NCI-H2227 (cell line): ENCODE measurements around the gene PARVG.
"Not testable (repeated sequence)": the region's sequence is repeated elsewhere in the genome, so short reads cannot be mapped to it uniquely, and the experiment has no call there.

Source experiments
- DNase-seq: peaks from one replicate; lab custom pipeline; 2025; ENCODE audit not compliant: unreplicated experiment; lab: John Stamatoyannopoulos, UW

Gene PARVG

GRCh38 chr22:44211946-44212930 lies 31.5 kb downstream of the PARVG start:
- no peak for DNase-seq

DNA sequence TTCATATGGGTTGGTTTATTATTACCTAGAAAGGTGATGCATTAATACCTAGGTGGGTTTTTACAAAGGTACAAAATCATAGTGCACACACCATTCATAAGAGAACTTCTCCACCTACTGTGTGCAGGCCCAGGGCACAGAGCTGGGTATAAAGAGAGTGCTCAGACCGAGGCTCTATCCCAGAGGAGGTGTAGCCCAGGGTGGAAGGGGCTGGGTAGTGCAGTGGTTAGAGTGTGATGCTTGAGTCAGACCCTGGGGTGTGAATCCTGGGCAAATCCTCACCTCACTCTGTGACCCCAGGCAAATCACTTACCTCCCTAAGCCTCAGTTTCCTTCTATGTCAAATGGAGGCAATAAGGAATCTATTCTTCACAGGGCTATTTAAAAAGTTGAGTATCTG lies 32.2 kb downstream of the PARVG start:
- DNase-seq: no peak

DNA sequence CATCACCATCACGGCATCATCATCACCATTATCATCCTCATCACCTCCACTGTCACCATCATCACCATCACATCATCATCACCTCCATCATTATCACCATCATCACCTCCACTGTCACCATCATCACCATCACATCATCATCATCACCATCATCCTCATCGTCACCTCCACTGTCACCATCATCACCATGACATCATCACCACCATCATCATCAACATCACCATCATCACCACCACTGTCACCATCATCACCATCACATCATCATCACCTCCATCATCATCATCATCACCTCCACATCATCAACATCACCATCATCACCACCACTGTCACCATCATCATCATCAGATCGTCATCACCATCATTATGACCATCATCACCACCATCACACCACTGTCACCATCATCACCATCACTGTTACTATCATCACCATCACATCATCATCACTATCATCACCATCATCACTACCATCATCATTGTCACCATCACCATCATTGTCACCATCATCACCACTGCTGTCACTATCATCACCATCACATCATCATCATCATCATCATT lies 32.8 kb downstream of the PARVG start:
- DNase-seq: no peak

DNA sequence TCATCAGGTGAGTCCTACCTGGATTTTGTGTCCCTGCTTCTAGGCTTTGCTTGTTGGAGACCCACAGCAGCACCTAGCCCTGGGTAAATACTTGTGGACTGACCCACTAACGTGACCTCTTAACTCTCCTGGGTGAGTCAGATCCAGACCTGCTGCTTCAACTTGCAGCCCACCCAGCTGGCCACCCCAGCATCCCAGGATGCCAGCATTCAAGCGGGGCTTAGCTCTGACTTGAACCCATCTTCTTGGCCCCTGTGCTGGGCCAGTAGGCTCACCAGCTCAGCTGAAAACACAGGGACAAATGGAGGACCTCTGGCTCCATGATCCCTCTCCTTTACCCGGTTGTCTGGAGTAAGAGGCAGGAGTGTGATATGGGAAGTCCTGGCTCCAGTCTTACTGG lies 33.5 kb downstream of the PARVG start:
- DNase-seq: no peak

GRCh38 chr22:44214764-44215163 lies 34.0 kb downstream of the PARVG start:
- no peak for DNase-seq

GRCh38 chr22:44215287-44215686 lies 34.6 kb downstream of the PARVG start:
- no peak for DNase-seq

- DNase-seq: no peak
These were observed 36.6 kb downstream of the PARVG start for GRCh38 chr22:44217346-44217745.

DNA sequence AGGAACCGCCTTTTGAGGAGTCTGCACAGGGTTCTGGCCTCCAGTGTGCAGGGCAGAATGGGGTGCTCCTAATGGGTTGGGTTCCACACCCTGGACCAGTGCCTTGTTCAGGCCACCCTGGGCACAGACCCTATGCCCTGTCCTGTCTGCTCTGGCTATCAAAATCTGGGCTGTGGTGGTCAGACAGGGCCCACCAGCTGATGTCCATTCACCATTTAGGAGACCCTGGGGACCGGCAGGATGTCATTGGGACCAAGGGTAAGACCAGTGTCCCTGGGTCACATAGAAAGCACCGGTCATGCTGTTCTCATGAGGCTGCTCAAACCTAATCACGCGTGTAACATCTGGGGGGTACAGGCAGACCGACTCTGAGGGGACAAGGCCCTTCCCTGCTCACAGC lies 37.3 kb downstream of the PARVG start:
- DNase-seq: no peak

- DNase-seq: no peak
These were observed 38.6 kb downstream of the PARVG start for GRCh38 chr22:44219101-44219870.

- no peak for DNase-seq
These were observed 40.3 kb downstream of the PARVG start for GRCh38 chr22:44220727-44221680.

GRCh38 chr22:44221710-44222475 lies 41.2 kb downstream of the PARVG start:
- DNase-seq: no peak

GRCh38 chr22:44224166-44224565 lies 43.4 kb downstream of the PARVG start:
- DNase-seq: no peak

- no peak for DNase-seq
These were observed 44.5 kb downstream of the PARVG start for GRCh38 chr22:44225091-44225689.

DNA sequence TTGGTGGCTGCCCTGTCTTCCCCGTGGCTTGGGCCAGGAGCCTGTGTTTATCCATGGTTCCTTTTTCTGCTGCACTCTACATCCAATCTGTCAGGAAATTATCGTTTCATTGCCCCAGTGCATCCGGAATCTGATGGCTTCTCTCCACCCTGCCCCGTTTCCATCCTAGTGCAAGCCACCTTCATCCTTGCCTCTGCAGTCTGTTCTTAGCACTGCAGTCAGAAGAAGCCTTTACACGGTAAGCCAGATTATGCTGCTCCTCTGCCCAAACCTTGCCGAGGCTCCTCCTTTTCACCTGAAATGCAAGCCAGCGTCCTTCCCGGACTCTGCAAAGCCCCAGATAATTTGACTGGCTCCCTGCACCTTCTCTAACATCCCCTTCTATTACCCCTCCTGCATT lies 45.1 kb downstream of the PARVG start:
- DNase-seq: no peak

DNA sequence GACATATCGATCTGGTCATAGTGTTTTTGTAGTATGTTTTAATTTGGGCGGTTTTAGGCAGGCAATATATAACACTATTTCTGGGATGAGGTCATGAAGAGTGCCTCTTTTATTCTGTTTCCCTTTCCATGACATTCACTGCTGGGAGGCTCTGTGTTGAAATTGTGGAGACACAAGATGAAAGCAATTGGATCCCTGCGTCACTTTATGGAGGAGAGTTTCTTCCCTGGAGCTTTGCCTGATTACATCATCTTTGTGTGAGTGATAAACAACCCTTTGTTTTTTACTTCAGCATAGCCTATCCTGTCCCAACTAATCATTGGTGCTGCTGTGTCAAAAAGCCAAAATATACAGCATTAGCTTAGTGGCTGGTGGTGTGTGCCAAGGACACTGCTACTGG lies 48.6 kb downstream of the PARVG start:
- no peak for DNase-seq

DNA sequence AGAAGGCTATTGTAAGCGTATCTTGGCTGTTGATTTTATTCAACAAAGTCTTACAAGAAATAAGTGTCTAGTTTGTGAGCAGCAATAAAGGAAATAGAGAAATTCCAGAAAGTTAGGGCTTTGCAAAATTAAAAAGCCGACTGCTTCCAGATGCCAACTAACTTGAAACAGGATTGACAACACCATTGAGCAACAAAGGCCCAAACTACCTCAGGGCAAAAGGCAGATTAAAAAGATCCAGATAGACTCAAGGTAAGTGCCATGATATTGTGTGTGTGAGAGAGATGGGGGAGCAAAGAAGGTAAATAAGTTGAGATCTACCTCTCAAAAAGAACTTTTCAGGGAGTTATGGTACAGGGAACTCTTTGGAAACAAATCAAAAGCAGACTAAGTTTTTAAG lies 49.1 kb downstream of the PARVG start:
- DNase-seq: no peak

GRCh38 chr22:44231233-44231632 lies 50.5 kb downstream of the PARVG start:
- DNase-seq: no peak

- not testable (repeated sequence) for DNase-seq
These were observed 53.6 kb downstream of the PARVG start for GRCh38 chr22:44234372-44234771.

DNA sequence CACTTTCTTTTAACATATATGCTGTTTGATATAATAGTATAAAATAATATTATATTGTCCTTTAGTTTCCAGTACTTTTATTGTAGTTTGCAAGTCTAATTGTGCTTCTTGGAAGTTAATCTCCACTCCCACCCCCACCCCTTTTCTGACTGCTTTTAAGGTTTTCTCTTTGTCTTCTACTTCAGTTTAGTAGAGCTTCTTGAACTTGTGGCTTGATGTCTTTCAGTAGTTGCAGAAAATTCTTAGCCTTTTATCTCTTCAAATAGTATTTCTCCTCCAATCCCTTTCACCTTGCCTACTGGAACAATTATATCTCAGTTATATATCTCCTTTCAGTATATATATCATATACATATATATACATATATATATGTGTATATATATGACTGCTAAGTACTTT lies 56.6 kb downstream of the PARVG start:
- no peak for DNase-seq
